ENCODE measurements around the gene ZNF512. TPM values are rescaled to one million over a fixed set of nuclear protein-coding genes. Genes with fewer than 3 reads are reported as not detected.
"Not testable (repeated sequence)": the region's sequence is repeated elsewhere in the genome, so short reads cannot be mapped to it uniquely, and the experiment has no call there.

Gene ZNF512
- total RNA-seq, 4 donors from 2014 or later, result 39.2 to 70.6 (median 50.3) TPM

DNA sequence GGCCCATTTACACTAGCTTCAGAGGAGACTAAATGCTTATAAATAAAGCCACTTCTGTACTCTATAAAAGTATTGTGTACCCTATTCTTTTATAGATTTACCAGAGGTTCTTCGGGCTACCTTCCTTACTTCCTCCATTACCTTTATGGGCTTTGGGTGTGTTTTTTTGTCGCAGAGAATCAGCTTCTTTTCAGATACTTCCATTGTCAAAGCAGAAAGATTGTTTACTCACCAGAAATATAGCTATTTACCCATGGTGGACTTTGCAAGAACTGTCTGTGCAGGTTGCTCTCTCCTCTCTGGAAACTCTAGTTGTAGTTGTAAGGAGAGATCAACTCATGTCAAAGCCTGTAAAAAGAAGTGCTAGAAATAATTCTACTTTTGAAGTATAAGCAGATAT lies 31.1 kb downstream of the ZNF512 start:
- Histone ChIP-seq H3K36me3 (peaks cover 26 to 42% of the 10 kb centered on the region in 2 donors), H3K4me3 (replicated peaks in 1 of 3) (no peak overlapping the region), H3K4me1 (no peaks in the 10 kb centered on the region), H3K9me3 (no peaks in the 10 kb centered on the region), H3K27me3 (no peaks in the 10 kb centered on the region), H3K27ac (no peak overlapping the region)
- DNase-seq, result no peak
- WGBS, 2 donors, result 97 to 98% methylated on average over 2 of the region's 2 CpGs
- intact Hi-C loops (cut with DNase I), result no loop called here
- TF ChIP-seq, protein P1, sequence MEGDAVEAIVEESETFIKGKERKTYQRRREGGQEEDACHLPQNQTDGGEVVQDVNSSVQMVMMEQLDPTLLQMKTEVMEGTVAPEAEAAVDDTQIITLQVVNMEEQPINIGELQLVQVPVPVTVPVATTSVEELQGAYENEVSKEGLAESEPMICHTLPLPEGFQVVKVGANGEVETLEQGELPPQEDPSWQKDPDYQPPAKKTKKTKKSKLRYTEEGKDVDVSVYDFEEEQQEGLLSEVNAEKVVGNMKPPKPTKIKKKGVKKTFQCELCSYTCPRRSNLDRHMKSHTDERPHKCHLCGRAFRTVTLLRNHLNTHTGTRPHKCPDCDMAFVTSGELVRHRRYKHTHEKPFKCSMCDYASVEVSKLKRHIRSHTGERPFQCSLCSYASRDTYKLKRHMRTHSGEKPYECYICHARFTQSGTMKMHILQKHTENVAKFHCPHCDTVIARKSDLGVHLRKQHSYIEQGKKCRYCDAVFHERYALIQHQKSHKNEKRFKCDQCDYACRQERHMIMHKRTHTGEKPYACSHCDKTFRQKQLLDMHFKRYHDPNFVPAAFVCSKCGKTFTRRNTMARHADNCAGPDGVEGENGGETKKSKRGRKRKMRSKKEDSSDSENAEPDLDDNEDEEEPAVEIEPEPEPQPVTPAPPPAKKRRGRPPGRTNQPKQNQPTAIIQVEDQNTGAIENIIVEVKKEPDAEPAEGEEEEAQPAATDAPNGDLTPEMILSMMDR (IDR thresholded peaks at IDR 0.05), result no peak
- TF ChIP-seq POLR2A (IDR thresholded peaks at IDR 0.05), result no peak

DNA sequence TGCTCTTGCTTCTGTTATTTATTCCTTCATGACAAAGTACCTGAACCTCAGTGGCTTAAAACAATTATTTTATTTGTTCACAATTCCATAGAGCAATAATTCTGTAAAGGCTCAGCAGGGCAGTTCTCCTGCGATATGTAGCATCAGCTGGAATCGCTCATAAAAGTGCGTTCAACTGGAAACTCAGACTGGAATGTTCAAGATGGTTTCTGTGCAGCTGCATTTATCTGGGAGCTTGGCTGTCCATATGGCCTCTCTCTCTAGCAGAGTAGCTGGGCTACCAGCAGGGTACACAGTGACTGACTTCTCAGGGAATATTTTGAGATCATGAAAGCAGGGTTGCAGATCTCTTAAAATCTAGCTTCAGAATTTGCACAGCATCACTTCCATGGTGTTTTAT lies 32.5 kb downstream of the ZNF512 start:
- TF ChIP-seq POLR2A (IDR thresholded peaks at IDR 0.05), result no peak
- TF ChIP-seq, protein P1 (IDR thresholded peaks at IDR 0.05), result no peak
- intact Hi-C loops (cut with DNase I), result no loop called here
- Histone ChIP-seq H3K4me3 (replicated peaks in 1 of 3) (no peak overlapping the region), H3K36me3 (peaks cover 27 to 42% of the 10 kb centered on the region in 2 donors), H3K9me3 (no peaks in the 10 kb centered on the region), H3K27ac (no peak overlapping the region), H3K27me3 (no peaks in the 10 kb centered on the region), H3K4me1 (no peaks in the 10 kb centered on the region)
- no peak for DNase-seq
- 96 to 100% methylated on average over 3 of the region's 3 CpGs for WGBS, 2 donors

DNA sequence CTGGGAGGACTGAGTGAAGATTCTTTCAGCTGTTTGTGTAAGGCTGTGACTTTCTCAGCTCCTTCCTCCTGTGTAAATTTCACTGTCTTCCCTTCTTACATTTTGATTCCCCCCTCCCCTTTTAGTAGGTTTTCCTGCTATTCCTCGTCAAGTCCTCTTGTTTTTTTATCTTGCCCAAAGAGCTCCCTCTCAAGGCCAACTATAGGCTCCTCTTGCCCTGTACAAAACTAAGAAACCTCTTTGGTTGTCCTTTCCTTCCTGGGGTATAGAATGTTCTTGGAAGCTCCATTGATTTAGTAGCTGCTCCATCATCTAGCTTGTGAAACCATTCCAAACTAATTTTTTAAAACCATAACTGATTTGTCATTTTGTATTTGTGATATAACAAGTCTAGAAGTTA lies 38.7 kb downstream of the ZNF512 start:
- TF ChIP-seq POLR2A (IDR thresholded peaks at IDR 0.05), result no peak
- TF ChIP-seq, protein P1 (IDR thresholded peaks at IDR 0.05), result no peak
- no peak for DNase-seq
- no peak overlapping the region for H3K4me3 ChIP-seq (replicated peaks in 1 of 3)
- WGBS, 2 donors, result 83 to 94% methylated on average over 1 of the region's 1 CpG
- H3K36me3 ChIP-seq, result peaks cover 33 to 47% of the 10 kb centered on the region in 2 donors
- intact Hi-C loops (cut with DNase I), result no loop called here
- H3K27ac ChIP-seq, result no peak overlapping the region
- no peaks in the 10 kb centered on the region for H3K9me3 ChIP-seq
- peaks cover 5% of the 10 kb centered on the region in 2 donors for H3K4me1 ChIP-seq
- H3K27me3 ChIP-seq, result no peaks in the 10 kb centered on the region

DNA sequence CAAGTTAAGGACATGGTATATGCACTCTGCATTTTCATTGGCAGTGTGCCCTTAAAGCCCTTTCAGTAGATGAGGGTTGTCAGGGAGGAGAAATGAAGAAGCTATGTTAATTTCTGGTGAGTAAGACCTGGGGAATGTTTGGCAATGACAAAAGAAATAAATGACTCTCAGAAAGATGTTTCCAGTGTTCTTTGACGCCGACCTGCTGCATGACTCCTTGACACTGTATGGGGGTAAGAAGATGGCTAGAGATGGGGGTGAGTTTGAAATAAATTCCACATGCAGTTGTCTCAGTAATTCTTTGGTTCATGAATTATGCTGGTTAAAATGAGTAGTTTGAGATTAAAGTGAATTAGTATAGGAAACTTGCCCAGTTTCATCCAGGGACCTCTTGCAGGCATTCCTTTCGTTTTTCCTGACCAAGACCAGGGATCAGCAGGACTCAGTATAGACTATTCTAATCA lies 40.1 kb downstream of the ZNF512 start:
- DNase-seq, result no peak
- no peak overlapping the region for H3K27ac ChIP-seq
- no peak overlapping the region for H3K4me3 ChIP-seq (replicated peaks in 1 of 3)
- H3K4me1 ChIP-seq, result peaks cover 7 to 17% of the 10 kb centered on the region in 2 donors
- TF ChIP-seq POLR2A (IDR thresholded peaks at IDR 0.05), result no peak
- TF ChIP-seq, protein P1 (IDR thresholded peaks at IDR 0.05), result no peak
- no peaks in the 10 kb centered on the region for H3K27me3 ChIP-seq
- 92 to 93% methylated on average over 3 of the region's 3 CpGs for WGBS, 2 donors
- H3K36me3 ChIP-seq, result peaks cover 26 to 34% of the 10 kb centered on the region in 2 donors
- intact Hi-C loops (cut with DNase I), result no loop called here
- H3K9me3 ChIP-seq, result no peaks in the 10 kb centered on the region

DNA sequence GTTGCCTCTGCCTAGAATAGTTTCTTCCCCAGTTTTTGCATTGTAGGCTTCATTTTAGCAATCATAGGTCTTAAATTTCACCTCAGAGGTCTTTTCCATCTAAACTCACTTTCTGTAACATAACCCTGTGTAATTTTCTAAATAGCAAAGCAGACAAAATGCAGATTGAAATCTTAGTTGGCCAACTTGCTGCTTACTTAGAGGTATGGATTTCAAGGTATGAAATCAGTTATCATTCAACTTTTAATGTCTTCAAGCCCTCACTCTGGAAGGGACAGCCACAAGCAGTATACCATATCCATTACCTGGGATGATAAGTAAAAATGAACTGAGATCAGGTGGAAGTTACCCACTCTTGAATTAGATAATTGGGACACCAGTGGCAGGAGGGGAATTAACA lies 42.1 kb downstream of the ZNF512 start:
- TF ChIP-seq POLR2A (IDR thresholded peaks at IDR 0.05), result no peak
- TF ChIP-seq, protein P1 (IDR thresholded peaks at IDR 0.05), result no peak
- no peak for DNase-seq
- Histone ChIP-seq H3K36me3 (peaks cover 14 to 22% of the 10 kb centered on the region in 2 donors), H3K9me3 (no peaks in the 10 kb centered on the region), H3K4me1 (peaks cover 18 to 25% of the 10 kb centered on the region in 2 donors), H3K27me3 (no peaks in the 10 kb centered on the region), H3K4me3 (replicated peaks in 1 of 3) (no peak overlapping the region), H3K27ac (no peak overlapping the region)
- intact Hi-C loops (cut with DNase I), result no loop called here

DNA sequence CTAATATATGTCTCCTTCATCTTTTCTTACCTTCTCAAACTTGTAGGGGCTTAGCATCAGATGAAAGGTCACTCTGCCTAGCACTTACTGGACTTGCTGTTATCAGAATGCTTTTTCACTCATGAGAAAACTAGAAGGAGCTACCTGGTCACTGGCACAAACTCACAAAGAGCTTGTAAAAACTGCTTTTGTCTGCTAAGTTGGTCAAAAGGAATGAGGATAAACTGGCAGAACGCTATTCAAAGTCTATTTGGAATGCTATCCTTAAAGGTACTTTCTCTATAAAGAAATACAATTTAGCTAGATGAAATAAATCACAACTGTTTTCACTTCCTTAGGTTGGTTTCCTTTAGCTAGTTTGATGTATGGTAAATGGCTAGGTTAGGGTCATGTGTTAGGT lies 43.5 kb downstream of the ZNF512 start:
- DNase-seq; H3K4me3 ChIP-seq (replicated peaks in 1 of 3); intact Hi-C loops (cut with DNase I); H3K9me3 ChIP-seq; H3K27me3 ChIP-seq: not testable (repeated sequence)
- Histone ChIP-seq H3K36me3 (peaks cover 14 to 15% of the 10 kb centered on the region in 2 donors), H3K4me1 (peaks cover 19 to 26% of the 10 kb centered on the region in 2 donors), H3K27ac (peak overlapping the region in 2 of 3 donors; percentile 38 to 46)
- 59 to 60% methylated on average over 1 of the region's 1 CpG for WGBS, 2 donors

DNA sequence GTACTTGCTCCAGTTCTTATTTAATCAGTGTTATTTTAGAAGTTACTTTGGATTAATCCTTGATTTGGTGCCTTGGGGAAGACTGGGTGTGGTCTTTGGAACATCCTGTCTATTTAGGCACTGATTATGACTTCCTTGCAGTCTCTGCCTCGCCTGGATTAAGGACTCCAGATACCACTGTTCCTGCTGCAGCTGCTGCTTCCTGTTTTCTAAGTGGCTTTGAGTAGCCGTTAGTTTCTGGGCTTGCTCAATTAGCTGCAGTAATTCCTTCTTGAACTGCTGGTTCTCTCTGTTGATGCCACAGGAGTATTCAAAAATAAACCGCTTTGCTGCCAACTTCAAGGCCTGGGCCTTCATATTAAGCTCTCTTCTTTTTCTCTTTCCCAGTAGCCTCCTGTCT lies 44.1 kb downstream of the ZNF512 start:
- 62 to 68% methylated on average over 3 of the region's 3 CpGs for WGBS, 2 donors
- Histone ChIP-seq H3K27ac (peak overlapping the region in 2 of 3 donors; percentile 38 to 46), H3K4me1 (peaks cover 19 to 26% of the 10 kb centered on the region in 2 donors), H3K36me3 (peaks cover 9 to 14% of the 10 kb centered on the region in 2 donors)
- H3K27me3 ChIP-seq; intact Hi-C loops (cut with DNase I); H3K4me3 ChIP-seq (replicated peaks in 1 of 3); H3K9me3 ChIP-seq; DNase-seq: not testable (repeated sequence)
